Upper lobe of left lung (tissue), 4 donors: ENCODE results near the gene NYNRIN.

Experiments
- CTCF ChIP-seq, 6 experiments: fragments of 450-650 bp in 4 of 6; fragments of 200-600 bp in 2 of 6; sonication (generic) in 2 of 6; IDR thresholded peaks; one replicate each; pipeline ENCODE4 v1.5.1; 2016 to 2019; ENCODE audit warnings: antibody characterized with exemption in 6 of 6
- EP300 ChIP-seq, 4 donors: sonication (generic); formaldehyde crosslinking; IDR thresholded peaks; one replicate each; pipeline ENCODE4 v1.5.1; 2017; ENCODE audit warnings: antibody characterized with exemption in 4 of 4, control low read depth in 2 of 4
- POLR2A ChIP-seq, 4 donors: fragments of 450-650 bp; IDR thresholded peaks; one replicate each; pipeline ENCODE4 v1.5.1; 2016 to 2017; ENCODE audit warnings: antibody characterized with exemption in 4 of 4, mild to moderate bottlenecking in 2 of 4

- TF ChIP-seq POLR2A (IDR thresholded peaks at IDR 0.05) (no peak), CTCF (IDR thresholded peaks at IDR 0.05) (no peak), EP300 (IDR thresholded peaks at IDR 0.05) (no peak)
These were observed 19.7 kb downstream of the NYNRIN start for GRCh38 chr14:24418492-24418873.
